Tibial nerve (tissue), 4 donors: Measurements from ENCODE around the gene MMP25. TPM values are rescaled to one million over a fixed set of nuclear protein-coding genes. Genes with fewer than 3 reads are reported as not detected.

Source experiments
- DNase-seq, 2 donors: peaks; one replicate each; pipeline ENCODE4 v3.0.0-alpha.2; 2019; ENCODE audit warnings: low spot score in 2 of 2
- H3K27ac ChIP-seq, 4 donors: fragments of 200-600 bp; sonication (generic) in 3 of 4; one replicate each; pipeline ENCODE4 v1.5.1; 2017 to 2019; ENCODE audit warnings: mild to moderate bottlenecking in 1 of 4
- H3K27me3 ChIP-seq, 2 donors: fragments of 200-600 bp; sonication (generic) in 1 of 2; one replicate each; pipeline versions ENCODE4 v1.5.1 to v1.6.0; 2017 to 2019
- H3K36me3 ChIP-seq, 3 donors: fragments of 200-600 bp; sonication (generic); one replicate each; pipeline ENCODE4 v1.5.1; 2018 to 2019
- H3K4me1 ChIP-seq, 4 donors: fragments of 200-600 bp; sonication (generic) in 3 of 4; one replicate each; pipeline ENCODE4 v1.5.1; 2017 to 2019
- H3K4me3 ChIP-seq, 4 donors: fragments of 200-600 bp; sonication (generic) in 3 of 4; one replicate each; pipeline ENCODE4 v1.5.1; 2017 to 2019; ENCODE audit warnings: mild to moderate bottlenecking in 1 of 4, moderate library complexity in 1 of 4
- H3K9me3 ChIP-seq, 4 donors: fragments of 200-600 bp; sonication (generic) in 3 of 4; one replicate each; pipeline ENCODE4 v1.5.1; 2017 to 2019
- EP300 ChIP-seq, 2 donors: sonication (generic); formaldehyde crosslinking; IDR thresholded peaks; one replicate each; pipeline ENCODE4 v1.6.1; 2017; ENCODE audit warnings: antibody characterized with exemption in 2 of 2, mild to moderate bottlenecking in 1 of 2
- POLR2A ChIP-seq, 2 donors: fragments of 450-650 bp; IDR thresholded peaks; one replicate each; pipeline ENCODE4 v1.6.1; 2017; ENCODE audit warnings: antibody characterized with exemption in 2 of 2, mild to moderate bottlenecking in 2 of 2, moderate library complexity in 2 of 2
- WGBS, 2 donors: methylation state at CpG; one replicate each; pipeline ENCODE4 v1.1.5; 2018; 5-methylcytosine and 5-hydroxymethylcytosine counted together
- total RNA-seq, 4 donors: library from RNA; depleted of rRNA; stranded (reverse); fragments of >200 nt; gene quantifications; one replicate each; pipeline ENCODE4 v1.1.0, GENCODE V29; 2016
- TF ChIP-seq, protein P1 (sequence below), 5 experiments: fragments of 200-600 bp in 3 of 5; fragments of 450-650 bp in 2 of 5; sonication (generic) in 3 of 5; IDR thresholded peaks; one replicate each; pipeline ENCODE4 v1.5.1; 2016 to 2019; ENCODE audit warnings: antibody characterized with exemption in 5 of 5, mild to moderate bottlenecking in 3 of 5, moderate library complexity in 2 of 5

The MMP25 gene
- total RNA-seq, 4 donors from 2014 or later: under 0.01 to 0.42 TPM; not detected in 2

- Histone ChIP-seq H3K4me3 (peak overlapping the region; percentile 62 to 68 (median 65)), H3K9me3 (no peaks in the 10 kb centered on the region), H3K27ac (peak overlapping the region; percentile 78 to 99 (median 95)), H3K27me3 (peaks cover 0 to 14% of the 10 kb centered on the region in 2 donors), H3K36me3 (peaks cover 0 to 22% (median 5%) of the 10 kb centered on the region in 3 donors), H3K4me1 (peaks cover 0 to 64% (median 31%) of the 10 kb centered on the region in 4 donors)
- TF ChIP-seq, protein P1, sequence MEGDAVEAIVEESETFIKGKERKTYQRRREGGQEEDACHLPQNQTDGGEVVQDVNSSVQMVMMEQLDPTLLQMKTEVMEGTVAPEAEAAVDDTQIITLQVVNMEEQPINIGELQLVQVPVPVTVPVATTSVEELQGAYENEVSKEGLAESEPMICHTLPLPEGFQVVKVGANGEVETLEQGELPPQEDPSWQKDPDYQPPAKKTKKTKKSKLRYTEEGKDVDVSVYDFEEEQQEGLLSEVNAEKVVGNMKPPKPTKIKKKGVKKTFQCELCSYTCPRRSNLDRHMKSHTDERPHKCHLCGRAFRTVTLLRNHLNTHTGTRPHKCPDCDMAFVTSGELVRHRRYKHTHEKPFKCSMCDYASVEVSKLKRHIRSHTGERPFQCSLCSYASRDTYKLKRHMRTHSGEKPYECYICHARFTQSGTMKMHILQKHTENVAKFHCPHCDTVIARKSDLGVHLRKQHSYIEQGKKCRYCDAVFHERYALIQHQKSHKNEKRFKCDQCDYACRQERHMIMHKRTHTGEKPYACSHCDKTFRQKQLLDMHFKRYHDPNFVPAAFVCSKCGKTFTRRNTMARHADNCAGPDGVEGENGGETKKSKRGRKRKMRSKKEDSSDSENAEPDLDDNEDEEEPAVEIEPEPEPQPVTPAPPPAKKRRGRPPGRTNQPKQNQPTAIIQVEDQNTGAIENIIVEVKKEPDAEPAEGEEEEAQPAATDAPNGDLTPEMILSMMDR (IDR thresholded peaks at IDR 0.05): no peak
- no peak for TF ChIP-seq POLR2A (IDR thresholded peaks at IDR 0.05)
- TF ChIP-seq EP300 (IDR thresholded peaks at IDR 0.05): no peak
- WGBS, 2 donors: 14 to 17% methylated on average over 8 of the region's 8 CpGs
- no peak for DNase-seq
These were observed 23.5 kb upstream of the MMP25 start for GRCh38 chr16:3022684-3023414.

DNA sequence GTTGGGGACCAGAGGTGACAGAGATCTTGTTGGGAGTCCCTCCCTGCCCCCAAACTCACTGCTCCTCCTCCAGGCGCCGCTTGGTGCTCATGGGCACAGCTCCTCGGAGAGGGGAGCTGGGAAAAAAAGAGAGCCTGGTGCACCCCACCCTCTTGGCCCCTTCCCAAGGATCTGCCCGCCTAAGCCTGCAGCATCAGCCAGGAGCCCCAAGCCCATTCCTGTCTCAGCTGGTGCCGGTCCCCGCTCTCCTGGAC is 23.0 kb upstream of the MMP25 start:
- WGBS, 2 donors: 2 to 8% methylated on average over 6 of the region's 6 CpGs
- peaks cover 0 to 64% (median 35%) of the 10 kb centered on the region in 4 donors for H3K4me1 ChIP-seq
- peaks cover 0 to 22% (median 5%) of the 10 kb centered on the region in 3 donors for H3K36me3 ChIP-seq
- H3K27me3 ChIP-seq: peaks cover 0 to 9% of the 10 kb centered on the region in 2 donors
- H3K27ac ChIP-seq: peak overlapping the region; percentile 75 to 99 (median 95)
- H3K9me3 ChIP-seq: no peaks in the 10 kb centered on the region
- no peak for DNase-seq
- TF ChIP-seq, protein P1 (IDR thresholded peaks at IDR 0.05): no peak
- TF ChIP-seq EP300 (IDR thresholded peaks at IDR 0.05): no peak
- no peak for TF ChIP-seq POLR2A (IDR thresholded peaks at IDR 0.05)
- peak overlapping the region; percentile 62 to 68 (median 65) for H3K4me3 ChIP-seq

GRCh38 chr16:3023669-3024478 is 22.5 kb upstream of the MMP25 start, which contains the start of the genes HCFC1R1 and THOC6:
Gene HCFC1R1 (minus strand): TSS chr16:3023942. CDS start chr16:3023941, 1 bp downstream.
Gene THOC6 (plus strand): TSS chr16:3024035. CDS start chr16:3024327, 292 bp downstream.
- Histone ChIP-seq H3K9me3 (no peaks in the 10 kb centered on the region), H3K27ac (peak within 1 kb of the TSS; percentile 78 to 99 (median 95)), H3K27me3 (peaks cover 0 to 8% of the 10 kb centered on the region in 2 donors), H3K36me3 (peaks cover 0 to 22% (median 5%) of the 10 kb centered on the region in 3 donors), H3K4me3 (peak within 1 kb of the TSS; percentile 62 to 68 (median 65)), H3K4me1 (peaks cover 0 to 68% (median 41%) of the 10 kb centered on the region in 4 donors)
- WGBS, 2 donors: 0 to 1% methylated on average over 47 to 49 of the region's 69 CpGs
- TF ChIP-seq, protein P1 (IDR thresholded peaks at IDR 0.05): peak in 1 of 5 experiments; percentile 29
- peak; percentile 87 to 90 for TF ChIP-seq EP300 (IDR thresholded peaks at IDR 0.05)
- TF ChIP-seq POLR2A (IDR thresholded peaks at IDR 0.05): peak in 1 of 2 donors; percentile 66
- peak; percentile 92 to 95 for DNase-seq

DNA sequence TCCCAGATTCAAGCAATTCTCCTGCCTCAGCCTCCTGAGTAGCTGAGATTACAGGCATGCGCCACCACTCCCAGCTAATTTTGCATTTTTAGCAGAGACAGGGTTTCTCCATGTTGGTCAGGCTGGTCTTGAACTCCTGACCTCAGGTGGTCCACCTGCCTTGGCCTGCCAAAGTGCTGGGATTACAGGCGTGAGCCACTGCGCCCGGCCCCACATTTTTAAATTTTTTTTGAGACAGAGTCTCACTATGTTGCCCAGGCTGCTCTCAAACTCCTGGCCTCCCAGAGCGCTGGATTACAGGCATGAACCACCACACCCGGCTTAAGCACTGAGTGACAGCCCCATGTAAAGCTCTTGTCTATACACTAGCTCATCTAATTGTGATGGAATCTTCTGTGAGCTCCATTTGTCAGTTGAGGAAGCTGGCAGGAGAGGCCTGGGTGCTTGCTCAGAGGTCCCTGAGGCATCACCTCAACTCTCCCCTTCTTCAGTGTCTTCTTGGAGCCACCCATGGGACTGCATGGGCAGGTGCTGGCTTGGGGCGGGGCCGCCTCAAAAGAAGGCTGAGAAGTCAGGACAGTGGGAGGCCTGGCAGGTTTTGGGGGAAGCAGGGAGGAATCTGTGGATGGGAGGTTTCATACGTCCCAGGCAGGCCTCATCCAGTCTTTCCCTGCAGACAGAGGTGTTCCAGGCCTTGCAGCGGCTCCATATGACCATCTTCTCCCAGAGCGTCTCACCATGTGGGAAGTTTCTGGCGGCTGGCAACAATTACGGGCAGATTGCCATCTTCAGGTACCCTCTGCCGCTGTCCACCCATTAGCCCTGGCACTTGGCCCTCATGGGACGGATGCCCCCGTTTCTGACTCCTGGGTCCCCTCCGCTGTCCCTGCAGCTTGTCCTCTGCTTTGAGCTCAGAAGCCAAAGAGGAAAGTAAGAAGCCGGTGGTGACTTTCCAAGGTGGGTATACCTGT is 21.0 kb upstream of the MMP25 start:
- TF ChIP-seq EP300 (IDR thresholded peaks at IDR 0.05): no peak
- TF ChIP-seq POLR2A (IDR thresholded peaks at IDR 0.05): no peak
- TF ChIP-seq, protein P1 (IDR thresholded peaks at IDR 0.05): no peak
- peaks cover 0 to 22% (median 5%) of the 10 kb centered on the region in 3 donors for H3K36me3 ChIP-seq
- no peaks in the 10 kb centered on the region for H3K9me3 ChIP-seq
- H3K27ac ChIP-seq: no peak overlapping the region
- H3K27me3 ChIP-seq: peaks cover 0 to 19% of the 10 kb centered on the region in 2 donors
- 85 to 96% methylated on average over 18 of the region's 18 CpGs for WGBS, 2 donors
- H3K4me3 ChIP-seq: no peak overlapping the region
- no peak for DNase-seq
- peaks cover 0 to 70% (median 42%) of the 10 kb centered on the region in 4 donors for H3K4me1 ChIP-seq
